Measurements from ENCODE around the gene CIAO2A.

DNA sequence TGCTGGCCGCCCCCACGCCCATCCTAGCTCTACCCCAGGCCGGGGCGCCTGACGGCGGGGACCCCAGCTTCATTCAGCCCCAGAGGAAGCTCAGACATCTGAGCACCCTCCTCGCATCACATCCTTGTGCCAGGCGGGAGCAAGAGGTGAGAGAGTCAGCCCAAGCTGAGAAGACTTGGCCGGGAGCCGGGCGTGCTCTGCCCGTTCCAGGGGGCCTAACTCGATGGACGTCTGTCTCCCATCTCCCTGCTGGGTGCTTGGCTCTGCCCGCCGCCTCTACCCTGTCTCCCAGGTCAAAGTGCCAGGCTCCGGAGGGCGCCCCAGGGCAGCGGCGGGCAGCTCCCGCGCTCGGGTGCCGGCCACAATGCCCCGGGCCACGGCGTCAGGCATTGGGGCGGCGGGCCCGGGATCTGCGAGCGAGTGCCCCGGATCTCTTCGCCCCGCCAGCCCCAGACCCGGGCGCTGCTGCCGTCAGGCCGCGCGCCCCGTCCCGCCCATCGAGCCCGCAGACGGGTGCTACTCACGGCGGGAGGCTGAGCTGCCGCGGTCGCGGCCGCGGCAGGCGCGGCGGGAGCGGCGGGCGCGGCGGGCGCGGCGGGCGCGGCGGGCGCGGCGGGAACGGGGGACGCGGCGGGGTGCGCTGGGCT lies 47.7 kb downstream of the CIAO2A start:
- TF ChIP-seq POLR2AphosphoS5 (IDR thresholded peaks at IDR 0.05; ENCODE audit: low read depth, low read length): no peak
- TF ChIP-seq TAF1 (IDR thresholded peaks at IDR 0.05; ENCODE audit: borderline replicate concordance, insufficient read depth, low read length): no peak
- TF ChIP-seq SIN3A (IDR thresholded peaks at IDR 0.05; ENCODE audit: borderline replicate concordance, insufficient read depth, low read length): no peak

Measured in PFSK-1 (cell line).